HCT116 (cell line): ENCODE measurements around the gene NTN4. TPM values are rescaled to one million over a fixed set of nuclear protein-coding genes. Genes with fewer than 3 reads are reported as not detected.

Experiments
- ATAC-seq: fragments of 200-7000 bp; cut with Tn5 transposase; 2 replicates; pipeline ENCODE4 v1.9.1; 2020; ENCODE audit warnings: mild to moderate bottlenecking, moderate library complexity
- BruUV-seq: library from RNA; stranded (reverse); fragments of 400-500 nt; replicated peaks from 2 replicates; lab custom pipeline; 2021; lab: Mats Ljungman, UMichigan
- CTCF ChIA-PET: fragments of 300-600 bp; sonication (Branson Sonifier 250); formaldehyde crosslinking; loops from one replicate; lab custom pipeline; 2021; ENCODE audit warnings: antibody characterized with exemption; lab: Charles Lee
- POLR2A ChIA-PET: fragments of 300-600, 350-600 bp; sonication (Branson Sonifier 250); formaldehyde crosslinking; loops from one replicate; lab custom pipeline; 2021; ENCODE audit warnings: antibody characterized with exemption; lab: Charles Lee
- RAD21 ChIA-PET, 2 experiments: fragments of 300-600 bp; sonication (Branson Sonifier 250); formaldehyde crosslinking; loops; one replicate each; lab custom pipeline; 2023; ENCODE audit warnings: low total read pairs in 2 of 2; ENCODE audit not compliant: uncharacterized antibody in 2 of 2, unreplicated experiment in 2 of 2, low non-redundant PET in 1 of 2; lab: Charles Lee
- DNase-seq: peaks from one replicate; pipeline ENCODE4 v3.0.0-alpha.2; 2010; ENCODE audit warnings: low read depth, low spot score
- H2AFZ ChIP-seq: fragments of 200-600 bp; shearing (Covaris generic), sonication (generic); 2 replicates; pipeline ENCODE4 v1.6.1; 2017; ENCODE audit warnings: low read depth, mixed run types, mixed read lengths, antibody characterized with exemption, low read length; ENCODE audit not compliant: poor library complexity, severe bottlenecking
- H3K27ac ChIP-seq: 2 replicates; pipeline ENCODE4 v1.5.1; 2012; ENCODE audit warnings: low read depth, low read length
- H3K27me3 ChIP-seq: fragments of 200-600 bp; sonication (generic); 2 replicates; pipeline ENCODE4 v1.6.1; 2016; ENCODE audit warnings: mixed run types, low read length, mixed read lengths; ENCODE audit not compliant: insufficient read depth
- H3K36me3 ChIP-seq, 2 experiments: fragments of 200-500 bp in 1 of 2; fragments of 200-600 bp in 1 of 2; sonication (Bioruptor generic) in 1 of 2; sonication (generic) in 1 of 2; 2 replicates each; pipeline versions ENCODE4 v1.5.1 to v1.6.1; 2014 to 2016; ENCODE audit warnings: low read length in 2 of 2, inconsistent platforms in 1 of 2, mixed read lengths in 1 of 2, mixed run types in 1 of 2; ENCODE audit not compliant: insufficient read depth in 2 of 2, control insufficient read depth in 1 of 2
- H3K4me1 ChIP-seq, 2 experiments: fragments of 200-600 bp in 1 of 2; sonication (generic) in 1 of 2; 2 replicates each; pipeline versions ENCODE4 v1.5.1 to v1.6.1; 2012 to 2017; ENCODE audit warnings: low read length in 2 of 2, inconsistent platforms in 1 of 2, mild to moderate bottlenecking in 1 of 2, mixed read lengths in 1 of 2, mixed run types in 1 of 2, moderate library complexity in 1 of 2; ENCODE audit not compliant: insufficient read depth in 2 of 2, control insufficient read depth in 1 of 2
- H3K4me2 ChIP-seq: fragments of 200-600 bp; sonication (generic); 2 replicates; pipeline ENCODE4 v1.6.1; 2017; ENCODE audit warnings: mixed run types, low read length, mixed read lengths
- H3K4me3 ChIP-seq, 2 experiments: fragments of 200-600 bp in 1 of 2; sonication (generic) in 1 of 2; replicated peaks in 1 of 2; 2 replicates each; pipeline ENCODE4 v1.5.1; 2011 to 2016; ENCODE audit warnings: low read length in 2 of 2, control low read depth in 1 of 2, low read depth in 1 of 2, mild to moderate bottlenecking in 1 of 2, mixed read lengths in 1 of 2, mixed run types in 1 of 2
- H3K79me2 ChIP-seq: fragments of 200-600 bp; sonication (generic); 2 replicates; pipeline ENCODE4 v1.6.1; 2017; ENCODE audit warnings: mild to moderate bottlenecking, mixed run types, low read length, moderate library complexity, mixed read lengths; ENCODE audit not compliant: insufficient read depth
- H3K9ac ChIP-seq: fragments of 200-600 bp; sonication (generic); 2 replicates; pipeline ENCODE4 v1.6.1; 2016; ENCODE audit warnings: low read length, mixed read lengths
- H3K9me2 ChIP-seq: fragments of 200-600 bp; sonication (generic), shearing (Covaris generic); 2 replicates; pipeline ENCODE4 v1.6.1; 2017; ENCODE audit warnings: mixed run types, mild to moderate bottlenecking, moderate library complexity; ENCODE audit not compliant: insufficient read depth
- H3K9me3 ChIP-seq, 2 experiments: fragments of 200-500 bp in 1 of 2; fragments of 200-600 bp in 1 of 2; sonication (Bioruptor generic) in 1 of 2; sonication (generic) in 1 of 2; 2 replicates each; pipeline ENCODE4 v1.6.1; 2014 to 2017; ENCODE audit warnings: low read length in 2 of 2, mixed read lengths in 2 of 2, inconsistent platforms in 1 of 2, low read depth in 1 of 2, mild to moderate bottlenecking in 1 of 2, mixed run types in 1 of 2, moderate library complexity in 1 of 2; ENCODE audit not compliant: control insufficient read depth in 1 of 2, insufficient read depth in 1 of 2
- H4K20me1 ChIP-seq: fragments of 200-600 bp; sonication (generic), shearing (Covaris generic); 2 replicates; pipeline ENCODE4 v1.6.1; 2017; ENCODE audit warnings: mixed run types, mild to moderate bottlenecking, moderate library complexity; ENCODE audit not compliant: insufficient read depth
- ATF3 ChIP-seq: IDR thresholded peaks from 2 replicates; pipeline ENCODE4 v1.6.1; 2012
- CBX3 ChIP-seq: IDR thresholded peaks from 2 replicates; pipeline ENCODE4 v1.6.1; 2012; ENCODE audit warnings: low read depth
- EZH2 ChIP-seq: fragments of 200-600 bp; sonication (generic); IDR thresholded peaks from 2 replicates; pipeline ENCODE4 v1.6.1; 2017; ENCODE audit warnings: antibody characterized with exemption, mixed run types
- JUND ChIP-seq: IDR thresholded peaks from 2 replicates; pipeline ENCODE4 v1.6.1; 2012
- POLR2A ChIP-seq: IDR thresholded peaks from 2 replicates; pipeline ENCODE4 v1.7.0; 2011; ENCODE audit warnings: borderline replicate concordance; ENCODE audit not compliant: insufficient read depth, insufficient read length; ENCODE audit errors: extremely low read depth
- RAD21 ChIP-seq: IDR thresholded peaks from 2 replicates; pipeline ENCODE4 v1.6.1; 2012; ENCODE audit warnings: low read depth, mild to moderate bottlenecking
- SIN3A ChIP-seq: IDR thresholded peaks from 2 replicates; pipeline ENCODE4 v1.6.1; 2012; ENCODE audit warnings: low read depth
- TCF7L2 ChIP-seq: IDR thresholded peaks from 2 replicates; pipeline ENCODE4 v1.7.0; 2011; ENCODE audit warnings: borderline replicate concordance, inconsistent platforms; ENCODE audit not compliant: insufficient read depth, insufficient read length; ENCODE audit errors: extremely low read depth
- YY1 ChIP-seq: IDR thresholded peaks from 2 replicates; pipeline ENCODE4 v1.6.1; 2011; ENCODE audit warnings: low read length, low read depth, moderate library complexity, mild to moderate bottlenecking; ENCODE audit not compliant: insufficient replicate concordance; ENCODE audit errors: extremely low read depth
- ZFX ChIP-seq: fragments of 450-650 bp; IDR thresholded peaks from 2 replicates; pipeline ENCODE4 v1.6.1; 2017
- ZNF274 ChIP-seq: fragments of 200-500 bp; sonication (Bioruptor generic); IDR thresholded peaks from 2 replicates; pipeline ENCODE4 v1.6.1; 2014; ENCODE audit warnings: mild to moderate bottlenecking, low read depth, low read length, inconsistent platforms
- intact Hi-C: fragments of 100-400 bp; cut with micrococcal nuclease; formaldehyde crosslinking; loops from 2 replicates; pipeline ENCODE4 v1.10.0; 2022
- total RNA-seq: library from RNA; stranded (reverse); gene quantifications from one replicate; pipeline ENCODE4 v1.2.1, GENCODE V29; 2021; ENCODE audit not compliant: unreplicated experiment
- TF ChIP-seq, protein P1 (sequence below): IDR thresholded peaks from 2 replicates; pipeline ENCODE4 v1.6.1; 2011; ENCODE audit warnings: mild to moderate bottlenecking, low read length, moderate library complexity; ENCODE audit not compliant: insufficient replicate concordance; ENCODE audit errors: extremely low read depth
- TF ChIP-seq, protein P2 (sequence below): IDR thresholded peaks from 2 replicates; pipeline ENCODE4 v1.6.1; 2012; ENCODE audit warnings: low read depth

The NTN4 gene
- total RNA-seq, 1 experiment from 2014 or later: 4.3 TPM

DNA sequence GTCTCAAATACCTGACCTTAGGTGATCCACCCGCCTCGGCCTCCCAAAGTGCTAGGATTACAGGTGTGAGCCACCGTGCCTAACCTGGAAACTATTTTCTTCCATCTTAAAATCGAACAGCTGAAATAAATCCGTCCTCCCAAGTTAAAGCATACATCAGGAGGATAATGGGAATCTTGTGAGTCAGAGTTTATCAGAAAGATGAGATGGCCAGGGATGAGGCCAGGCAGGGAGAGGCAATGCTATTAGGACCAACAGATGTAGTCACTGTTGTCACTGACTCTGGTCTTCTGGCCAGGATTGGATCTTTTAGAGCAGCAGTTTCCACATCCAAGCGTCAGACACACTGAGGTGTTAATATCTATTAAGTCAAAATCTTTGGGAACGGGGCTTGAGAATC, 177.5 kb downstream of the NTN4 start:
- ChIA-PET RAD21 (no interaction called here), CTCF (no interaction called here)
- BruUV-seq: no TSS peak

More for the DNA sequence above, 177.5 kb downstream of the NTN4 start:
- Histone ChIP-seq H3K9me2 (no peaks in the 10 kb centered on the region), H3K79me2 (no peaks in the 10 kb centered on the region), H3K4me3 (no peak overlapping the region), H4K20me1 (no peaks in the 10 kb centered on the region), H3K4me2 (no peak overlapping the region), H2AFZ (no peak overlapping the region), H3K4me1 (peaks cover 6 to 11% of the 10 kb centered on the region in 2 experiments), H3K27ac (no peak overlapping the region), H3K9ac (no peak overlapping the region), H3K27me3 (no peaks in the 10 kb centered on the region), H3K9me3 (no peaks in the 10 kb centered on the region), H3K36me3 (no peaks in the 10 kb centered on the region)
- intact Hi-C loops: no loop called here
- POLR2A ChIA-PET: no interaction called here
- ATAC-seq: no peak
- no peak for DNase-seq
- TF ChIP-seq EZH2: no peak
- TF ChIP-seq ATF3: no peak
- TF ChIP-seq, protein P1, sequence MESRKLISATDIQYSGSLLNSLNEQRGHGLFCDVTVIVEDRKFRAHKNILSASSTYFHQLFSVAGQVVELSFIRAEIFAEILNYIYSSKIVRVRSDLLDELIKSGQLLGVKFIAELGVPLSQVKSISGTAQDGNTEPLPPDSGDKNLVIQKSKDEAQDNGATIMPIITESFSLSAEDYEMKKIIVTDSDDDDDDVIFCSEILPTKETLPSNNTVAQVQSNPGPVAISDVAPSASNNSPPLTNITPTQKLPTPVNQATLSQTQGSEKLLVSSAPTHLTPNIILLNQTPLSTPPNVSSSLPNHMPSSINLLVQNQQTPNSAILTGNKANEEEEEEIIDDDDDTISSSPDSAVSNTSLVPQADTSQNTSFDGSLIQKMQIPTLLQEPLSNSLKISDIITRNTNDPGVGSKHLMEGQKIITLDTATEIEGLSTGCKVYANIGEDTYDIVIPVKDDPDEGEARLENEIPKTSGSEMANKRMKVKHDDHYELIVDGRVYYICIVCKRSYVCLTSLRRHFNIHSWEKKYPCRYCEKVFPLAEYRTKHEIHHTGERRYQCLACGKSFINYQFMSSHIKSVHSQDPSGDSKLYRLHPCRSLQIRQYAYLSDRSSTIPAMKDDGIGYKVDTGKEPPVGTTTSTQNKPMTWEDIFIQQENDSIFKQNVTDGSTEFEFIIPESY: no peak
- no peak for TF ChIP-seq ZNF274
- TF ChIP-seq CBX3: no peak
- TF ChIP-seq ZFX: no peak
- TF ChIP-seq JUND: no peak
- TF ChIP-seq YY1: no peak
- TF ChIP-seq, protein P2, sequence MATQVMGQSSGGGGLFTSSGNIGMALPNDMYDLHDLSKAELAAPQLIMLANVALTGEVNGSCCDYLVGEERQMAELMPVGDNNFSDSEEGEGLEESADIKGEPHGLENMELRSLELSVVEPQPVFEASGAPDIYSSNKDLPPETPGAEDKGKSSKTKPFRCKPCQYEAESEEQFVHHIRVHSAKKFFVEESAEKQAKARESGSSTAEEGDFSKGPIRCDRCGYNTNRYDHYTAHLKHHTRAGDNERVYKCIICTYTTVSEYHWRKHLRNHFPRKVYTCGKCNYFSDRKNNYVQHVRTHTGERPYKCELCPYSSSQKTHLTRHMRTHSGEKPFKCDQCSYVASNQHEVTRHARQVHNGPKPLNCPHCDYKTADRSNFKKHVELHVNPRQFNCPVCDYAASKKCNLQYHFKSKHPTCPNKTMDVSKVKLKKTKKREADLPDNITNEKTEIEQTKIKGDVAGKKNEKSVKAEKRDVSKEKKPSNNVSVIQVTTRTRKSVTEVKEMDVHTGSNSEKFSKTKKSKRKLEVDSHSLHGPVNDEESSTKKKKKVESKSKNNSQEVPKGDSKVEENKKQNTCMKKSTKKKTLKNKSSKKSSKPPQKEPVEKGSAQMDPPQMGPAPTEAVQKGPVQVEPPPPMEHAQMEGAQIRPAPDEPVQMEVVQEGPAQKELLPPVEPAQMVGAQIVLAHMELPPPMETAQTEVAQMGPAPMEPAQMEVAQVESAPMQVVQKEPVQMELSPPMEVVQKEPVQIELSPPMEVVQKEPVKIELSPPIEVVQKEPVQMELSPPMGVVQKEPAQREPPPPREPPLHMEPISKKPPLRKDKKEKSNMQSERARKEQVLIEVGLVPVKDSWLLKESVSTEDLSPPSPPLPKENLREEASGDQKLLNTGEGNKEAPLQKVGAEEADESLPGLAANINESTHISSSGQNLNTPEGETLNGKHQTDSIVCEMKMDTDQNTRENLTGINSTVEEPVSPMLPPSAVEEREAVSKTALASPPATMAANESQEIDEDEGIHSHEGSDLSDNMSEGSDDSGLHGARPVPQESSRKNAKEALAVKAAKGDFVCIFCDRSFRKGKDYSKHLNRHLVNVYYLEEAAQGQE: no peak
- no peak for TF ChIP-seq RAD21
- no peak for TF ChIP-seq POLR2A
- TF ChIP-seq SIN3A: no peak
- no peak for TF ChIP-seq TCF7L2
